Stimulated activated CD4-positive, alpha-beta T cell treated with anti-CD3 and anti-CD28 coated beads, Interleukin-1b, Interleukin-23, amount 100 ng/mL, for 24 hours (primary cell): Measurements from ENCODE around the gene PFDN4.

ENCODE experiments used
- DNase-seq, 4 experiments: peaks; one replicate each; pipeline ENCODE4 v3.0.0-alpha.2; 2020; ENCODE audit warnings: low read depth in 4 of 4, low spot score in 1 of 4

The PFDN4 gene

DNA sequence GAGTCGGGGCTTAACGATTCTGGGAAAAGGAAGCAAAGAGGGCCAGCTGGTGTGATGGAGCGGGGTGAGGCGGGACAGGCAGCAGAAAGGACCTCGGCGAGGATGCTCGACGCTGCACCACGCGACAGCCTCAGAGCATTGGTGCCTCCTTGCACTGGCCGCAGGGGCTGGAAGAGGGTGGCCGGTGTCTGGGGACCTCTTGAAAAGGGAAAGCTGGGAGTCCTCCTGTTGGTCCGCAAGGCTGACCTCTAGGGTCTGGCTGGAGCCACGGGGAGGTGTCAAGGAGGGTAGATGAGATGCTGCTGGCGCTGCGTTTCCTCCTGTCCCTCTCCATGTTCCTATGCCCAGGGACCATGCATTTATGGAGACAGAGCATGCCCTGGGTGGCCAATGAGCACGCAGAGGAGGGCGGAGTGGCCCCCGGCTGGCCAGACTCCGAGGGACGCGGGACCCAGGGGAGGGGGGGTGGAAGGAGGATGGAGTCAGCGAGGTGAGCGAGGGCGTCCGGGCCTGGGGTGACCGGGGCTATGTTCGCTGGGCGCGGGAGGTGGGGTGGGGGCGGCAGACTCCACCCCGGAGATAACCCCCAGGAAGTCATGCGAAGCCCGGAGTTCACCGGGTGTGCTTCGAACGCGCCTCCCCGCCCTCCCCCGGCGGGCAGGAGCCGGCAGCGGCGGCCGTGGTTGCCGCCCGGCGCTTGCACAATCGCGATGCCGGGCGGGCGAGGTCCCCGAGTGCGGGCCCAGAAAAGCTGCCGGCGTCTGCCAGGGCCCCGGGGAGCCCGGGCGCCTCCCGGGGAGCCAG, 34.0 kb upstream of the PFDN4 start, which contains the start of gene CYP24A1:
TSS of gene CYP24A1 (minus strand) at position 334 of the 804 bp plus-strand sequence. CDS start 407 bp downstream, outside the sequence.
- DNase-seq, result no peak

DNA sequence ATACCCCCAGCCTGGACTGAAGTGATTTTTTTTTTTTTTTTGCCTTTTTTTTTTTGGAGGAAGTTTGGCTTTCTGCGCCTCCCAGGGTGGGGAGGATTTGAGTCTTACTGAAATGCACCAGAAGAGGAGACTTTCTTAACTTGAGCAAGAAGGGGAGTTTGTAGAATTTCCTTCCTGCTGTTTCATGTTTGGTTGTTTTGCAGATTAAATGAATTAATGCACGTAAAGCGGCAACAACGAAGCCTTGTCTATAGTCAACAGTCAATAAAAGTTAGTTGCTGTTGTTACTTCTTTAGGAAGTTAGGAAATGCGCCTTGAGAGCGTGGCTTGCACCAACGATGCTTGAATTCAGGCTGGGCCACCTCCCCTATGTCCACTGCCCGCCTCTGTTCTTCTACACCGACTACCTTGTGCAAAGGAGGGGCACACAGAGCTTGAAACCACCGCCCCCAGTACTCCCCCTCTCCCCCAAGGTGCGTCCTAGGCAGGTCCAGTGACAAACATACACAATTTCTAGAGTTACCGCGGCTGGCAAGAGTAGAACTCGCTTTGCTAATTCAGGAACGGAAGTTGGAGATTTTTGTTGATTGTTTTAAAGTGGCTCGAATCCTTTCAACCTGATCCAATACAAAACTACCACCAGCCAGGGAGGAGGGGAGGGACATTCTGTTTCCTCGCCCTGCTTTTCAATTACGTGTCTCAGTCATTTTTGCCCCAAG, 33.3 kb upstream of the PFDN4 start:
- DNase-seq, result no peak

DNA sequence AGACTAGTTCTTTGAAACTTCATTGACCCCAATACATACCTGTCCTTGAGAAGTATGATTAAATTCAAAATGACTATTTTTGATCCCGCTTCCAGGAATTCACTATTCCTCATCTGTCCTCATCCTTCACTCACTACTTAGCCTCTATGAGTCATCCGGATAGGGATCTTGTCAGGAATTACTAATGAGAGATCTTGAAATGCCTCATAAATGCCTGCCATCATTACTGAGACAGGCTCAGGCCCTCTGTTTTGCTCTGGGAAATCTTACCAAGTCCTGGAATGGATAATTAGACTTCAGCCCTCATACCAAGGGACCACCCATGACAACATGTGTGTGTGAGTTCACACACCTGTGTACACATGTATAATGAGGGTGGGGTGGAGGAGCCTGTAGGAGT, 31.3 kb upstream of the PFDN4 start:
- DNase-seq, result no peak

DNA sequence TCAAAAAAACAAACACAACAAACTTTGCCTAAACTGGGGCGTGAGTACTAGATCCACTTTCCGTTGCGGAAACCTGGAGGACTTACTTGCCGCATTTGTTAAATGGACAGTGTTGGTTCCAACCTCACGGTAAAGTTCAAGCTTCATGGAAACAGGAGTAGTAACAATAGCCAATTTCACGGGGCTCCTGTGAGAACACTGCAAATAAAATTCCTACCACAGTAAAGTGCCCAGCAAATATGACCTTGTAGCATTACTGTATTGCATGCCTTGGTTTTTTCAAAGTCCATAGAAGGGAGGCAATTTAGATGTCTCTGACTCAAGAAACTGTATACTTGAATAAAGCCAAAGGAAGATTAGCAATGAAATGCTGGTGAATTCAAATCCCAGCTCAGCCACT, 30.5 kb upstream of the PFDN4 start:
- no peak for DNase-seq

DNA sequence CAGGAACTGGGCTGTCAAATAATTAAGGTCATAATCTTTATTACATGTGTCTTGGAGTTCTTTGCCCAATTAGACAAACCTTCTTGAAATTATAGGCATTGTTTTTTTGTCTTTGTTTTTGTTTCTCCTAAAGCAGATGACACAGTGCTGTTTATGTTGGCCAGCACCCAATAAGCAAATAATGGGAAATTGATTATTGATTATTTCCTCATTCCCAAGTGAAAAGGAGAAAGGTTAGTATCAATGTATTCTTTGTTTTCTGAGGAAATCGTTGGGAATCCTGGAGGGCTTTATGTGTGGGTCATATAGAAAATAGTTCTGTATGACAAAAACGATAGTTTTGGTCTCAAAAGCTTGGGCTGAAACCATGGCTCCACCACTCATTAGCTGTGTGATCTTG, 29.6 kb upstream of the PFDN4 start:
- no peak for DNase-seq

DNA sequence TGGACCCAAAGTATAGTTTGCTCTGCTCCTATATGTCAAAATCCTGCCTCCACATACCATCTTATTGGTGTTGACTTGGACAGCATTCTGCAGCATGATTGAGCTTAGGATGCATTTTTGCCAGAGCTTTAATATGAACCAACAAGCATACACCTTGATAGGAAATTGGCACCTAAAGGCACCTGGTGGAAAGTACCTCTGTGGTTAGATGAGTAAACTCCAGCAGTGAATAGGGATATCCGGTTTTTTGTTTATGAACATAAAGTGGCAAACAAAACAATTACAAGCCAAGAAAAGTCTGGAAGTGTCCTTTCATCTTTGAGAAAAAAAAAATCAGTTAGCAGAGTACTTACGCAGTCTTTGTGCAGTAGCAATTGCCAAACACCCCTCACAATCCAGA, 27.9 kb upstream of the PFDN4 start:
- DNase-seq, result no peak

DNA sequence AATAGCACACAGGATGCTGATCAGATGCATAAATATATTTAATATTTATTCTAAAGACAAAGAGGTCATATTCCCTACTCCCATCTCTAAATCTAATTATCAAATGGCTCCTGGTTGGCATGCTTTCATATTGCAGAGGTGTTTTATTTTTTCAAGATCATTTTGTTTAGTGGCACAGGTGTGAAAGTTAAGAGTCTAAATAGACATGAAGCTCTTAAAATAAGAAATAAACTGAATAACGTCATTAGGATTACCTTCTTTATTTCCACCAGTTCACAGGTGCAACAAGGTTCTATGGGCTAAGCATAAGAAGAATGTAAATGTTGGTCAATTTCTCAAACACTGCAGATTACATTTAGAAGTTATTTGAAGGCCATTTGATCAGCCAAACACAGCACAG, 27.0 kb upstream of the PFDN4 start:
- DNase-seq, result no peak

DNA sequence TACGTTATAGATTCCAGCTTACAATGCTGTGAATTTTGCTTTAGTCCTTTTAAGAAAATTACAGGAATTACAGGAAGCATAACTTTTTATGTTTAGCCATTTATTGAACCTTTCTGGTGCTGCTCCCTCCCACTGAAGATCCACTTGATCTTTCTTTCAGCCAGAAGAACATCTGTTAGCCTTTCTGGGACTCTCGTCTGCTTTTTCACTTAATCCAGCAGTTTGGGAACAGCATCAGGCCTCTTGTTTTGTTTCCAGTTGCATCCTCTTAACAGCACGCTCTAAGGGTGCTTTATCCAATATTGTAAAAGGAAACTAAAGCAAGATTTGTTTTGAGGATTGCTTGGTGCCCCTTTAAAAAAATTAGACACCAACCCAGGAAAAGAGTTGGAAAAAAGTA, 23.8 kb upstream of the PFDN4 start:
- DNase-seq, result no peak

DNA sequence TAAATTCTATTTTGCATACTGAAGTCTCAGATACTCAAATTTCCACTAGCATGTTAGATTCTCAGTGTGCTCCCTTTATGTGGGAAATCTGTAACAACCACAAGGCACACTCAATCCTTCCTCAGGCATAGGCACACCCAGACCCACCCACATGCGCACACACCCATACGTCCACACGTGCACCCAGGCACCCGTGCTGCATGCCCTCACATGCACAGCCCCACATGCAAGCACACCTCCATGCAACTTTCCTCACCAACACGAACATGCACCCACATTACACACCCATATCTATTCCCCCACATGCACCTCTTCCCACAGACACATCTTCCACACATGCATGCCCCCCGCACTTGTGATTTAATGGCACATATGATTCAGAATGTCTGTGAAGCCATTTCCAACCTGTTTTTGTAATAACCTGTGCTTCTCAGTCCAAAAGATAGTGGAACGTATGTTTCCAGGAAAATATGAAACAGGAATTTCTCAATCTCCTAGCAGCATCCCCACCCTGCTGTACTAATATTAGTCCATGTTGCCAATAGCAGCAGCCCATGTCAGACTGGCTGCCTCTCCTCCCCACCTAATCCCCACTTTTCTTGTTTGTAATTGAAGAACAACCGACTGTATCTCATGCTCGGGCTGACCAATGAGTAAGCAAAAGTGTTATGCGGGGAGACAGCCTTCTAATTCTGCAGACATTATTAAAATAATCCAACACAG, 22.8 kb upstream of the PFDN4 start:
- DNase-seq, result no peak

DNA sequence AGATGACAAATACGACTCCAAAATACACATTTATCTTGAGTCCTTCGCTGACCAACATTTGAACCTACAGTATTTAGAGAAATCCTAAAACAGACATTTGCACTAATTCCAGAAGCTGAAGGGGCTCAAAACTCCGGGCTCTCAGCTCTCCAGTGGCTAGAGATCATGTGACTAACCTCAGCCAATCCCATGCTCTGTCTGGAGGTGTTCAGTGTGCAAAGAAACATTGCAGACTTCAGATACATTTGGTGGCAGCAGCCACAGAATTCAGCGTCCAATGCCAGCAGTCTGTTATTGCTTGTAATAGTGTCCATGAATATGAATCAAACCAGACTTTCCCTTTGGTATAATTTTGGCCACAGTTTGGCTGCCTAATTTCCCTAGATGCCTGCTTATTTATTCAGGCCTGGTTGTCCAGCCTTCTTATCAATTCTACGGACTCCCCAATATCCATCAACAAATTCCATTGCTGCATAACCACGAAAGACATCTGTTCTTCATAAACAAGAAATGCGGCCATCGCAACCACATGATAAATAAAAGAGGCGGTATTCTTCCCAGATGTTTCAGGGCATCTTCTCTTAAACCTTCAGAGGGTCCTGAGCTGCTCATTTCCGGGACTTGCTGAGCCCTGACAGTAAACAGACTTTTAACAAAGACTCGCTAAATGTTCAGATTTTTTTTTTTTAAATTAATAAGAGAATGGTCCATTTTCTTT, 19.6 kb upstream of the PFDN4 start:
- DNase-seq, result no peak

DNA sequence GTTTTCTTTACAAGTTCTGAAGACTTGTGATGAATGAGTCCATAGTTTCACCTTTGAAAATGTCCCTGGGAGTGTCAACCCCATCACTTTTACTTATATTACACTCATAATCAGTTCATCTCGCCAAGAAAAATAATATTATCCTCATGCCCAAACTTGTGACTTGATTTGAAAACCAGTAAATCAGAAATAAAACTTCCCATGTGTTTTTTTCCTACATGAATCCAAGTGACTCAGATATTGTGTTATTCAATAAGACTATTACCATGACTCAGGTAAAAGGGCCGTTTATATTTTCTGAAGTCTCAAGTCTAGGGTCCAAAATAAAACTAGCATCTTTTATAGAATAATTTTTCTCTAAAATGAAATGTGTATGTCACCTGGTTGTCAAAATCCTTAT, 18.3 kb upstream of the PFDN4 start:
- DNase-seq, result no peak

DNA sequence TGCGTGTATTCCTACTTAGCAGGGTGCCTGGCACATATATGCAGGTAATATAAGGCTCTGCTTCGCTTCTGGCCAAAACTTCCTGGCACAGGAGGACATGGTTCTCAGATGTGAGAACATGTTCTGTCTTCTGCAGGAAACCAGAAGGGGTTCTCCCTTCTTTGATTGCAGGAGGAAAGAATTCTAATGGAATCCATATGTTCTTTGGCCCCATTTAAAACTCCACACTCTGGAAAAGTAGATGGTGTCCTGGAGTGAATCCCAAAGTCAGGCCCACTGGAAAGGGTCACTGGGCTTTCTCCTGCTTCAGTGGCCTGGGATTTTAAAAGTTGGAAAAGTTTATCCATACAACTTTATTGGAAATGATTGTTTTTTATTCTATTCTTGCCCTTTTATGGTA, 17.7 kb upstream of the PFDN4 start:
- DNase-seq, result no peak

DNA sequence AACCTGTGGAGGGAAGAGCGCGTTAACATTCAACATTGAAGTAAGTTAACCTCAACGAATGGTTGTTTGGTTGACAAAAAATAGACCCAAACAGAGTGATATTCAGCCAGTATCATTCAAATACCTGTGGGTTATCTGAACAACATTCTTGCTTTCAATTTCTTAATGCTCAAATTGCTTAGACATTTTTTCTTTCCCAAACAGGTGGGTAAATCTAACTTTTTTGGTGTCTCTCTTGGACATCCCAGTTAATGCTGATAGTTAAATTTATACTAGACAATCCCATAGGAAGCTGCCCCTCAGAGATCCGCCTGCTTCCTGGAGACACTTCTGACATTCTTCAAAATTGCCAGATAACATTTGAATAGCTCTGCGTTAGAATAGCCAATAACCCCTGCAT, 14.1 kb upstream of the PFDN4 start:
- DNase-seq, result no peak

DNA sequence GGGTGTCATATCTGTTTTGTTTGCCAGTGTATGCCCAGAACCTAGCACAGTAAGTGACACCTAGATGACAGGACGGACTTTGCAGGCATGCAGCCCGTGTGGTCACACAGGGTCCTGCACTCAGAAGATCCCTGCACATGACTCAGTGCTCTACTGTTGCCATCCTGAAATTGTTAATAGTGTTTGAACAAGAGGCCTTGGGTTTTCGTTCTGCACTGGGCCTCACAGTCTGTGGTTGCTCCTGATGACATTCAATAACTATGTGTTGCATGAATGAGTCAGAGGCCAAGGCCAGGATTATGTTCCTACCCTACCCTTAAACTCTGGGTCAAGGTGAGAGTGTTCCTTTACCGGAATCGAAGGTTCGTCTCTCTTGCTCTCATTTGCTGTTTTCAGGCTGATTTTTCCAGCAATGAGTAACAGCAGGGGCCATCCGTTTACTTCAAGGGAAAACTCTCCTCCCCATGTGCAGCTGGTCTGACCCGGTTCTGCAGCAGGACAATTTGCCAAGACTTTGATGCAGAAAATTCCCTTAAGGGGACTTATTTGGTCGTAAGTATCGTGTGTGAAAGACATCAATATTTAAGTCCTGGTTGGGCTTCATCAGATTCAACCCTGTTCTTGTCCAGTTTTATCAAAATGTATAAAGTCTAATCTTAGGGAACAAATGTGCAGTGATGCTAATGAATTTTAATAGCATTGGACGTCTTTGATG, 13.0 kb upstream of the PFDN4 start:
- no peak for DNase-seq

DNA sequence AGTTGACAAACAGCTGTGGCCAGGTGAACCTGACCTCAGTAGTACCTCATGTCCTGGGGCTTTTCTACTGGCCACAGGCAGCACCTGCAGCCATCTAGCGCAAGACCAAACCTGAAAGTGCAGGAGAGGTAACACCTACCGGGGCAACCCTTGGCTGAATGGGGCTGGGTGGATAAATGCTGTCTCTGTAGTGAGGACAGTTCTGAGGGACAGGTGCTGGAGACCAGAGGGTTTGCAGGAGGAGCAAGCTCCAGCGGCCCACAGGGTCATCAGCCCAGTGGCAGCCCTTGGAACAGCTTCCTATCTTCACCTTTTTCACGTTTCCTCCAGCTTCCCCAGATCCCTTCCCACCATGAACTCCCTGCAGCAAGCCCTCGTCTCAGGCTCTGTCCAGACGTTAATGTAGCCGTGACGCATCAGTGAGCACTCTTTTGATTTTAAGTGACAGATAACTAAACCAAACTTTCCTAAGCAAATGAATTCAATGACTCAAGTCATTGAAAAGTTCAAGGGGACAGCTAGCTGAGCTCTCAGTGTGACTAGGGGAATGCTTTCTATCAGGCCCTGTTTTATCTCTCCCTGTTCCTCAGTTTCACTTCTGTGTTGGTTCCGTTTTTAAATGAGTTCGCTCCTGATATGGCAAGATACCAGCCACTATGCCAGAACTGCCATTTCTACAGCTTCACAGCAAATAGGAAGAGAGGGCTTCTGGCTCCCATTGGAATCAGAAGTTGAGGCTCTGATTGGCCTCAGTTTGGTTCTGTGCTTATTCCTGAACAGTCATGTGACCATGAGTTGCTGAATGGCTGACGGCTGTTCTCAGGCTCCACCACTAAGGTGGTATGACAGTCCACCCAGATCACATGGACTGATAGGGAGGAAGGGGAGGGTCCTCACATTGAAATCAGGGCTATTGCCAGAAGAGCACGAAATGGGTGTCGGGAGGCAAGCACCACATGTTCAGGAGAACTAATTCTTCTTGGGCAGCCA, 12.1 kb upstream of the PFDN4 start:
- DNase-seq, result no peak

DNA sequence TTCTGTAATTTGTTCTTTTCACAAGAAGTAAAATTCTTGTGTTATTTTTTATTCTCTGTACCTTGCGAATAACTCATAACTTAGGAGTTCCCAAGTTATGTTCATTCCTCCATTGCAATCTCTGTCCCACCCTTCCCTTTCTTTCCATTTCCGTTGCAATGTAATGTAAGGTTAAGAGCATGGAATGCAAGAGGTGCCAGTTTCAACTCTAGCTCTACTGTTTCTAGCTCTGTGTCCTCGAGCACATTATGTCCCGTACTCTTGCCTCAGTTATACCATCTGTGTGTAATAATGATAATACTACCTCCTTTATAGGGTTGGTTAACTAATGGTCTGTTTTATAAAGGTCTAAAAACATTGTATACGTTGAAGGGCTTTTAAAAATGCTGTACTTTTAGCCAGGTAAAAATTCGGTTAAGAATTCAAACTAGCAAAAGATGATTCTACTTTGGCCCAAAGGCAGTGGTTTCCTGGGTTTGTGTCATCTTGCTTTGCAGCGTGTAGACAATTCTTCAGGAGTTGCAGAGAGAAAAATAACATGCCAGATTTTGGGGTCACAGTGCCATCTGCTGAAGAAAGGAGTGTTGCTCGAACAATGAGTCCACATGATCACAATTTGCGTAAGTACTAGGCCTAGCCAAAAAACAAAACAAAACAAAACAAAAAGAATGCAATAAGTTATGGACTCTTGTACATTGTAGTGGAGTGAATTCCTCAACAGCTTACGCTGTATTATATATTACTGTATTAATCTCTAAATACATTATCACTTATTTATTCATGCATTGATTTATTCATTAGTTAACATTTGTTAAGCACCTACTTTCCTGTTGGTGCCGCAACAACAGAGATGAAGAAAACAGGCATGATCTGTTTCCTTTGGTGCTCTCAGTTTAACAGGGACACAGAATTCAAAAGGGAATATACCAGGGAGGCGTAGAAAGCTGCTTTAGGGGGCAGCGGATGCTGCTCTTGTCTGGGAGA, 10.0 kb upstream of the PFDN4 start:
- DNase-seq, result no peak

DNA sequence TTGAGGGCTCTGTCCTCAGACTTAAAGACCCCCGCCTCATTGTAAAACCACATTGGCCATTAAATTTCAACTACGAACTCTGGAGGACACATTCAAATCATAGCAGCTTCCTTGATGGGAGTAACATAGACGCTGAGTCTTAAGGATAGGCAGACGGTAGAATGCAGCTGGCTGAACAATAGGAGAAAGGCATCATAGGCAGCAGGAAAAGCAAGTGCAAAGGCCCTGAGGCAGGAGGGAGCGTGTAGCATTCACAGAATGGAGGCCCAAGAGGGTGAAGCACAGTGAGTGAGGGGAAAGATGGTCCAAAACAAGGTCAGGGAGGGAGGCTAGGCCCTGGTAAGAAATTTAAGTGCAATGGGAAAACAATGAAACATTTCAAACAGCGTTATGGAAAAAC, 8.6 kb upstream of the PFDN4 start:
- DNase-seq, result no peak

DNA sequence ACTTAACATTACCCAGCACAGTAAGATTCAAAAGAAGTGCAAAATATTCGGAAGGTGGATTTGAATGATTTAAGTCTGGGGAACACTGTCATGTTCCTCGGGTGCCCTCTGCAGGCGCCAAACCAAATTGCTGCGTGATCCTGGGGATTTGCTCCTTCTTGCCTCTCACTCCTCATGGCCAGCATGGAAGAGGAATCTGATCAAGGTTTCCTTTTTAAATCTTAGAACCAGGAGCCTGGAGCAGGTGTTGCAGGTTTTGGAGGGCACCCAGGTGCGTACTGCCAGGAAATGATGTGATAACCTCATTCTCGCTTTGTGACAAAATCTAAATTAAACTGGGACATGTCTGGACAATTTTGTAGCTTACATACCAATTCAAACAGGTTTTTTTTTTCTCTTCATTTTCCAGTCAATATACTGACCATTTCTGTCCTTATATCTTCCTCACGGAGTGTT, 8.1 kb upstream of the PFDN4 start:
- peak; percentile 31 to 54 (median 47) for DNase-seq
